GM23338 (cell line): ENCODE results near the gene DTNBP1. TPM values are rescaled to one million over a fixed set of nuclear protein-coding genes. Genes with fewer than 3 reads are reported as not detected.

Experiments
- ATAC-seq: fragments of 200-7000 bp; cut with Tn5 transposase; 3 replicates; pipeline ENCODE4 v1.9.1; 2020
- DNase-seq: peaks from one replicate; pipeline ENCODE4 v3.0.0-alpha.2; 2015; ENCODE audit warnings: low spot score
- H2AFZ ChIP-seq: fragments of 200-600 bp; sonication (generic); 2 replicates; pipeline ENCODE4 v1.8.0; 2016; ENCODE audit warnings: antibody characterized with exemption, mild to moderate bottlenecking, moderate library complexity
- H3F3A ChIP-seq: fragments of 200-600 bp; sonication (generic); replicated peaks from 2 replicates; pipeline ENCODE4 v1.8.0; 2017; ENCODE audit warnings: antibody characterized with exemption, mixed run types, low read depth
- H3K27ac ChIP-seq: fragments of 200-600 bp; sonication (generic); 2 replicates; pipeline ENCODE4 v1.6.1; 2016; ENCODE audit warnings: low read depth
- H3K27me3 ChIP-seq: fragments of 200-600 bp; sonication (generic); 2 replicates; pipeline ENCODE4 v1.8.0; 2016; ENCODE audit warnings: mild to moderate bottlenecking, mixed run types, moderate library complexity; ENCODE audit not compliant: insufficient read depth
- H3K36me3 ChIP-seq: fragments of 200-600 bp; sonication (generic); 2 replicates; pipeline ENCODE4 v1.8.0; 2016; ENCODE audit warnings: mild to moderate bottlenecking; ENCODE audit not compliant: insufficient read depth
- H3K4me1 ChIP-seq: fragments of 200-600 bp; sonication (generic); 2 replicates; pipeline ENCODE4 v1.8.0; 2016; ENCODE audit warnings: mild to moderate bottlenecking, moderate library complexity; ENCODE audit not compliant: insufficient read depth
- H3K4me2 ChIP-seq: fragments of 200-600 bp; sonication (generic); 2 replicates; pipeline ENCODE4 v1.7.1; 2017; ENCODE audit warnings: mixed run types
- H3K4me3 ChIP-seq: fragments of 200-600 bp; sonication (generic); 2 replicates; pipeline ENCODE4 v1.6.1; 2016; ENCODE audit warnings: mixed run types
- H3K79me2 ChIP-seq: fragments of 200-600 bp; sonication (generic); replicated peaks from 2 replicates; pipeline ENCODE4 v1.8.0; 2017; ENCODE audit warnings: mild to moderate bottlenecking; ENCODE audit not compliant: insufficient read depth
- H3K9me2 ChIP-seq: fragments of 200-600 bp; sonication (generic); 2 replicates; pipeline ENCODE4 v1.8.0; 2017; ENCODE audit not compliant: insufficient read depth
- H4K20me1 ChIP-seq: fragments of 200-600 bp; sonication (generic); replicated peaks from 2 replicates; pipeline ENCODE4 v1.8.0; 2017; ENCODE audit warnings: mild to moderate bottlenecking; ENCODE audit not compliant: insufficient read depth
- H3K27ac Mint-ChIP-seq: 2 replicates; pipeline ENCODE4 v1.8.0; 2020; ENCODE audit warnings: inconsistent platforms, mild to moderate bottlenecking, moderate library complexity, mixed read lengths
- H3K27me3 Mint-ChIP-seq: 3 replicates; pipeline ENCODE4 v1.8.0; 2022; ENCODE audit warnings: low read depth, mild to moderate bottlenecking, moderate library complexity, mixed read lengths, inconsistent platforms; ENCODE audit not compliant: insufficient read depth, poor library complexity
- H3K36me3 Mint-ChIP-seq: 3 replicates; pipeline ENCODE4 v1.8.0; 2021; ENCODE audit warnings: low read depth, mild to moderate bottlenecking, inconsistent platforms, moderate library complexity, mixed read lengths
- H3K4me1 Mint-ChIP-seq: 3 replicates; pipeline ENCODE4 v1.8.0; 2020; ENCODE audit warnings: mild to moderate bottlenecking, inconsistent platforms, mixed read lengths
- H3K4me3 Mint-ChIP-seq: 3 replicates; pipeline ENCODE4 v1.8.0; 2021; ENCODE audit warnings: moderate library complexity, mild to moderate bottlenecking, inconsistent platforms, mixed read lengths
- H3K9me3 Mint-ChIP-seq: 3 replicates; pipeline ENCODE4 v1.8.0; 2020; ENCODE audit warnings: moderate library complexity, mild to moderate bottlenecking, inconsistent platforms, mixed read lengths
- CREB1 ChIP-seq: fragments of 250-450 bp; sonication (Bioruptor Pico); IDR thresholded peaks from 2 replicates; pipeline ENCODE4 v1.5.0; 2020; ENCODE audit warnings: low read depth, mild to moderate bottlenecking, moderate library complexity
- CTCF ChIP-seq, 2 experiments: fragments of 200-600 bp in 1 of 2; sonication (generic) in 1 of 2; conservative IDR thresholded peaks; 2 replicates each; pipeline versions ENCODE4 v1.5.1 to v1.6.1; 2016 to 2017; ENCODE audit warnings: antibody characterized with exemption in 2 of 2, low read depth in 2 of 2, mild to moderate bottlenecking in 2 of 2, moderate library complexity in 1 of 2
- EZH2 ChIP-seq: fragments of 200-600 bp; sonication (generic); IDR thresholded peaks from one replicate; pipeline ENCODE4 v1.8.0; 2017; ENCODE audit warnings: antibody characterized with exemption, mild to moderate bottlenecking, low read depth; ENCODE audit not compliant: unreplicated experiment
- EZH2phosphoT487 ChIP-seq: fragments of 200-600 bp; sonication (generic); IDR thresholded peaks from one replicate; pipeline ENCODE4 v1.8.1; 2018; ENCODE audit warnings: antibody characterized with exemption; ENCODE audit not compliant: unreplicated experiment
- JUNB ChIP-seq: IDR thresholded peaks from one replicate; pipeline ENCODE4 v1.6.1; 2016; ENCODE audit warnings: antibody characterized with exemption; ENCODE audit not compliant: unreplicated experiment
- polyA plus RNA-seq: library from polyadenylated mRNA; unstranded; fragments of >200 nt; fragmentation: Nextera tagmentation; extraction: Ambion mirVana; gene quantifications from 2 replicates; pipeline ENCODE4 v1.2.1, GENCODE V29; 2016
- total RNA-seq: library from RNA; depleted of rRNA; stranded (reverse); fragments of >200 nt; shearing (Covaris generic); gene quantifications from 2 replicates; pipeline ENCODE4 v1.2.3, GENCODE V29; 2014
- TF ChIP-seq, protein P1 (sequence below): IDR thresholded peaks from 2 replicates; pipeline ENCODE4 v1.6.1; 2016; ENCODE audit warnings: antibody characterized with exemption
- TF ChIP-seq, protein P2 (sequence below): fragments of 250-450 bp; sonication (Bioruptor Pico); IDR thresholded peaks from 2 replicates; pipeline ENCODE4 v1.5.0; 2020; ENCODE audit warnings: mild to moderate bottlenecking, moderate library complexity

The DTNBP1 gene
- total and polyA plus RNA-seq, 2 experiments from 2014 or later = 12.1 to 20.1 TPM

- TF ChIP-seq JUNB = no peak
Observed at GRCh38 chr6:15491986-15492269, 170.9 kb downstream of the DTNBP1 start (continued).

GRCh38 chr6:15491255-15491985 lies 171.4 kb downstream of the DTNBP1 start:
- Histone ChIP-seq H3K36me3 (peaks cover 38% of the 10 kb centered on the region), H3K4me3 (no peak overlapping the region), H3K4me1 (peaks cover 58% of the 10 kb centered on the region), H3F3A (peaks cover 40% of the 10 kb centered on the region), H3K27ac (no peak overlapping the region), H4K20me1 (peaks cover 88% of the 10 kb centered on the region), H3K4me2 (peak overlapping the region; percentile 87), H2AFZ (no peak overlapping the region), H3K79me2 (peaks cover 96% of the 10 kb centered on the region), H3K9me2 (no peaks in the 10 kb centered on the region), H3K27me3 (no peaks in the 10 kb centered on the region)
- DNase-seq = peak; percentile 78
- Mint-ChIP-seq H3K4me1 (peaks cover 84% of the 10 kb centered on the region), H3K9me3 (no peaks in the 10 kb centered on the region; the same call in 2 of the 3 replicates), H3K27ac (no peak overlapping the region), H3K27me3 (peaks cover 46% of the 10 kb centered on the region), H3K4me3 (peak overlapping the region; percentile 23; the same call in 1 of the 3 replicates), H3K36me3 (peaks cover 71% of the 10 kb centered on the region)
- peak; percentile 21 for ATAC-seq
- TF ChIP-seq CTCF (conservative IDR thresholded peaks at IDR 0.05; ENCODE audit: low read depth in 2 of 2) (peak; percentile 79 to 96), EZH2 (no peak)

GRCh38 chr6:15490242-15491100 lies 172.4 kb downstream of the DTNBP1 start:
- no peak for DNase-seq
- ATAC-seq = no peak
- Histone ChIP-seq H4K20me1 (peaks cover 88% of the 10 kb centered on the region), H3K4me2 (peak overlapping the region; percentile 42; the same call in 1 of the 2 replicates), H2AFZ (no peak overlapping the region), H3K4me3 (no peak overlapping the region), H3F3A (peaks cover 36% of the 10 kb centered on the region), H3K9me2 (no peaks in the 10 kb centered on the region), H3K79me2 (peaks cover 96% of the 10 kb centered on the region), H3K36me3 (peaks cover 28% of the 10 kb centered on the region), H3K27me3 (no peaks in the 10 kb centered on the region), H3K4me1 (peaks cover 66% of the 10 kb centered on the region), H3K27ac (peak overlapping the region; percentile 16; the same call in 1 of the 2 replicates)
- peaks cover 37% of the 10 kb centered on the region for H3K27me3 Mint-ChIP-seq
- H3K9me3 Mint-ChIP-seq = no peaks in the 10 kb centered on the region; the same call in 2 of the 3 replicates
- H3K27ac Mint-ChIP-seq = no peak overlapping the region
- H3K4me1 Mint-ChIP-seq = peaks cover 85% of the 10 kb centered on the region
- peaks cover 65% of the 10 kb centered on the region for H3K36me3 Mint-ChIP-seq
- H3K4me3 Mint-ChIP-seq = no peak overlapping the region
- TF ChIP-seq, protein P1, sequence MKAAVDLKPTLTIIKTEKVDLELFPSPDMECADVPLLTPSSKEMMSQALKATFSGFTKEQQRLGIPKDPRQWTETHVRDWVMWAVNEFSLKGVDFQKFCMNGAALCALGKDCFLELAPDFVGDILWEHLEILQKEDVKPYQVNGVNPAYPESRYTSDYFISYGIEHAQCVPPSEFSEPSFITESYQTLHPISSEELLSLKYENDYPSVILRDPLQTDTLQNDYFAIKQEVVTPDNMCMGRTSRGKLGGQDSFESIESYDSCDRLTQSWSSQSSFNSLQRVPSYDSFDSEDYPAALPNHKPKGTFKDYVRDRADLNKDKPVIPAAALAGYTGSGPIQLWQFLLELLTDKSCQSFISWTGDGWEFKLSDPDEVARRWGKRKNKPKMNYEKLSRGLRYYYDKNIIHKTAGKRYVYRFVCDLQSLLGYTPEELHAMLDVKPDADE = no peak
- TF ChIP-seq, protein P2, sequence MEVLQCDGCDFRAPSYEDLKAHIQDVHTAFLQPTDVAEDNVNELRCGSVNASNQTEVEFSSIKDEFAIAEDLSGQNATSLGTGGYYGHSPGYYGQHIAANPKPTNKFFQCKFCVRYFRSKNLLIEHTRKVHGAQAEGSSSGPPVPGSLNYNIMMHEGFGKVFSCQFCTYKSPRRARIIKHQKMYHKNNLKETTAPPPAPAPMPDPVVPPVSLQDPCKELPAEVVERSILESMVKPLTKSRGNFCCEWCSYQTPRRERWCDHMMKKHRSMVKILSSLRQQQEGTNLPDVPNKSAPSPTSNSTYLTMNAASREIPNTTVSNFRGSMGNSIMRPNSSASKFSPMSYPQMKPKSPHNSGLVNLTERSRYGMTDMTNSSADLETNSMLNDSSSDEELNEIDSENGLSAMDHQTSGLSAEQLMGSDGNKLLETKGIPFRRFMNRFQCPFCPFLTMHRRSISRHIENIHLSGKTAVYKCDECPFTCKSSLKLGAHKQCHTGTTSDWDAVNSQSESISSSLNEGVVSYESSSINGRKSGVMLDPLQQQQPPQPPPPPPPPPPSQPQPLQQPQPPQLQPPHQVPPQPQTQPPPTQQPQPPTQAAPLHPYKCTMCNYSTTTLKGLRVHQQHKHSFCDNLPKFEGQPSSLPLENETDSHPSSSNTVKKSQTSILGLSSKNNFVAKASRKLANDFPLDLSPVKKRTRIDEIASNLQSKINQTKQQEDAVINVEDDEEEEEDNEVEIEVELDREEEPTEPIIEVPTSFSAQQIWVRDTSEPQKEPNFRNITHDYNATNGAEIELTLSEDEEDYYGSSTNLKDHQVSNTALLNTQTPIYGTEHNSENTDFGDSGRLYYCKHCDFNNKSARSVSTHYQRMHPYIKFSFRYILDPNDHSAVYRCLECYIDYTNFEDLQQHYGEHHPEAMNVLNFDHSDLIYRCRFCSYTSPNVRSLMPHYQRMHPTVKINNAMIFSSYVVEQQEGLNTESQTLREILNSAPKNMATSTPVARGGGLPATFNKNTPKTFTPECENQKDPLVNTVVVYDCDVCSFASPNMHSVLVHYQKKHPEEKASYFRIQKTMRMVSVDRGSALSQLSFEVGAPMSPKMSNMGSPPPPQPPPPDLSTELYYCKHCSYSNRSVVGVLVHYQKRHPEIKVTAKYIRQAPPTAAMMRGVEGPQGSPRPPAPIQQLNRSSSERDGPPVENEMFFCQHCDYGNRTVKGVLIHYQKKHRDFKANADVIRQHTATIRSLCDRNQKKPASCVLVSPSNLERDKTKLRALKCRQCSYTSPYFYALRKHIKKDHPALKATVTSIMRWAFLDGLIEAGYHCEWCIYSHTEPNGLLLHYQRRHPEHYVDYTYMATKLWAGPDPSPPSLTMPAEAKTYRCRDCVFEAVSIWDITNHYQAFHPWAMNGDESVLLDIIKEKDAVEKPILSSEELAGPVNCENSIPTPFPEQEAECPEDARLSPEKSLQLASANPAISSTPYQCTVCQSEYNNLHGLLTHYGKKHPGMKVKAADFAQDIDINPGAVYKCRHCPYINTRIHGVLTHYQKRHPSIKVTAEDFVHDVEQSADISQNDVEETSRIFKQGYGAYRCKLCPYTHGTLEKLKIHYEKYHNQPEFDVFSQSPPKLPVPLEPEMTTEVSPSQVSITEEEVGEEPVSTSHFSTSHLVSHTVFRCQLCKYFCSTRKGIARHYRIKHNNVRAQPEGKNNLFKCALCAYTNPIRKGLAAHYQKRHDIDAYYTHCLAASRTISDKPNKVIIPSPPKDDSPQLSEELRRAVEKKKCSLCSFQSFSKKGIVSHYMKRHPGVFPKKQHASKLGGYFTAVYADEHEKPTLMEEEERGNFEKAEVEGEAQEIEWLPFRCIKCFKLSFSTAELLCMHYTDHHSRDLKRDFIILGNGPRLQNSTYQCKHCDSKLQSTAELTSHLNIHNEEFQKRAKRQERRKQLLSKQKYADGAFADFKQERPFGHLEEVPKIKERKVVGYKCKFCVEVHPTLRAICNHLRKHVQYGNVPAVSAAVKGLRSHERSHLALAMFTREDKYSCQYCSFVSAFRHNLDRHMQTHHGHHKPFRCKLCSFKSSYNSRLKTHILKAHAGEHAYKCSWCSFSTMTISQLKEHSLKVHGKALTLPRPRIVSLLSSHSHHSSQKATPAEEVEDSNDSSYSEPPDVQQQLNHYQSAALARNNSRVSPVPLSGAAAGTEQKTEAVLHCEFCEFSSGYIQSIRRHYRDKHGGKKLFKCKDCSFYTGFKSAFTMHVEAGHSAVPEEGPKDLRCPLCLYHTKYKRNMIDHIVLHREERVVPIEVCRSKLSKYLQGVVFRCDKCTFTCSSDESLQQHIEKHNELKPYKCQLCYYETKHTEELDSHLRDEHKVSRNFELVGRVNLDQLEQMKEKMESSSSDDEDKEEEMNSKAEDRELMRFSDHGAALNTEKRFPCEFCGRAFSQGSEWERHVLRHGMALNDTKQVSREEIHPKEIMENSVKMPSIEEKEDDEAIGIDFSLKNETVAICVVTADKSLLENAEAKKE (CRISPR knock-in tag) = no peak
- TF ChIP-seq CREB1 (CRISPR knock-in tag) (no peak), EZH2phosphoT487 (no peak)
